HG03558 (cell line): Measurements from ENCODE around the gene NDUFA12.

Experiments used
- ATAC-seq: cut with Tn5 transposase; IDR thresholded peaks from one replicate; pipeline ENCODE4 v1.9.1; 2021; ENCODE audit warnings: moderate number of reproducible peaks; ENCODE audit not compliant: unreplicated experiment; ENCODE audit errors: extremely low read depth

Gene NDUFA12

GRCh38 chr12:94983321-94983720 lies 20.2 kb downstream of the NDUFA12 start:
- ATAC-seq: no peak

DNA sequence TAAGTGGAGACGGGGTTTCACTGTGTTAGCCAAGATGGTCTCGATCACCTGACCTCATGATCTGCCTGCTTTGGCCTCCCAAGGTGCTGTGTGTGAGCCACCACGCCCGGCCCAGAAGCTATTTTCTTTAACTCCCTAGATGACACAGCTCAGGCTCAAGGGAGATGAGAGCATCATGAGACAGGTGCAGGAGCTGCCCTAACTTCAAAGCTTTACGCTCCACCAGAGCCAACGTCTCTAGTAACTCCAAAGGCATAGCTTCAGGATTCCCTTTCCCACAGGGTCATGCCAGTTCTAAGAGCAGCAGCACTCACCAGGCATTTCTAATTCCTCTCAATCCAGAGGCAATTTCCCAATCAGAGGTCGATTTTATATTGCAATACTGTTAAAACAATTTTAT lies 21.0 kb downstream of the NDUFA12 start:
- no peak for ATAC-seq

DNA sequence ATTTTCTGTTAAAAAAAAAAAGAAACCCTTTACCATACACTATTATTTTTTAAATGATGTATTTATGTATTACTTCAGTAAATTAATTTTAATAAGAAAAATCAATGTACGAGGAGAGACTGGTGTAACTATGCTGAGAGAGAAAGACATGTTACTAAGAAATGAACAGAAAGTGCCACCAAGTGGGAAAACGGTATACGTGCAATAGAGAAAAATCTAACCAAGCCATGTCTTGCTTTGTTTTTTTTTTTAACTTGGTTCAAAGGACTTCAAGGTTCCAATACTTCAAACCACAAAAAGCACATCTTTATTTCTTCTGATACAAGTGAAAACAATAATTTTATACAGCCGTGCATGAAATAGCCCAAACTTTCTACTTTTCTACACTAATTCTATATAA lies 22.9 kb downstream of the NDUFA12 start:
- ATAC-seq: no peak

DNA sequence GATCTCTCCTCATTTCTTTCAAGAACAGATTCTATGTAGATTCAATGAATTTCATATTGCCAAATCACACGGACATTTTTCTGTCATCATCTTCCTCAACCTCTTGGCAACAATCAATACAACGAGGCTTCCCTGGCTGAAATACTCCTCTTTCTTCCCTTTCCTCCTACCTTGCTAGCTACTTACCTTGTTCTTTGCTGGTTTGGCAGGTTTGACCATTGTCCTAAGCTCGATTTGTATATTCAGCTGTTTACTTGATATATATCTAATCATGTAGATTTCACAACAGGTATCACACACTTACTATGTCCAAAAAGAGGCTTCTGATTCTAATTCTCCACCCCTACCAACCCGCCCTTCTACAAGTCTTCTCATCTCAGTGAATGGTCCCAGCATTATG lies 23.6 kb downstream of the NDUFA12 start:
- no peak for ATAC-seq

- no peak for ATAC-seq
Observed at GRCh38 chr12:94977766-94978468, 25.6 kb downstream of the NDUFA12 start.

GRCh38 chr12:94973221-94973620 lies 30.3 kb downstream of the NDUFA12 start:
- ATAC-seq: no peak

DNA sequence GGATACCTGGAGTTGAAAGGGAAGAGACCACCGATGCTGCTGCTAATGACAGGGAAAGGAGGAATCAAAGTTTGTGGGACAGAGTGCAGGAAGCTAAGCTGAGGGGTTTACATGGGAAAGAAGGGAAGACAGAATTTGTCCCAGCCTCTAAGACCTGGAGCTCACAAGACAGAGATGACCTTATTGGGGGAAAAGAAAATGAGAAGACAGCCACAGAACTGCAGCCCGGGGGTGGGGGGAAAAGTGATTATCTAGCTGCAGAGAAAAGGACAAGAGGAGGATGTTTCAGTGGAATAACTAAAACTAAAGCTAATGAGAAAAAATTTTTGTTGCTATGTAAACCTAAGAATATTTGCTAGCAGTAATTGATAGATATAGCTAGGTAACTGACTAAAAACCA lies 30.7 kb downstream of the NDUFA12 start:
- ATAC-seq: no peak

- no peak for ATAC-seq
Observed at GRCh38 chr12:94971923-94972322, 31.6 kb downstream of the NDUFA12 start.

DNA sequence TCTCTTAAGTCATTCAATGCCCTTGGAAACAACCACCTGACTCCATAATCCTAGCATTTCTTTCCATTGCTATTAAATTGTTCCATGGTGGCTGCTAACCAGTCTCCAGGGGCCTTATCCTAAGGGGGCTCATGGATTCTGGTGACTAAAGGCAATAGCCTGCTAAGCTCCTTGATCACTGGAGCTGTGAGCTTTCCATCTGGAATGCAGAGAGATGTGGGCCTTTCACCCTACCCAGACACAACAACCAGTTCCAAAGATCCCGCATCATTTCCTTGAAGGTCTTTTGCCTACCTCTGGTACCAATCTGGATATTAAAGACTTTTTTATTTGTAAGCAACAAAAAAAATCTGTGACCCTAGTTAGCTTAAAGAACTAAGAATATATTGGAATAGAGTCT lies 32.9 kb downstream of the NDUFA12 start:
- no peak for ATAC-seq

DNA sequence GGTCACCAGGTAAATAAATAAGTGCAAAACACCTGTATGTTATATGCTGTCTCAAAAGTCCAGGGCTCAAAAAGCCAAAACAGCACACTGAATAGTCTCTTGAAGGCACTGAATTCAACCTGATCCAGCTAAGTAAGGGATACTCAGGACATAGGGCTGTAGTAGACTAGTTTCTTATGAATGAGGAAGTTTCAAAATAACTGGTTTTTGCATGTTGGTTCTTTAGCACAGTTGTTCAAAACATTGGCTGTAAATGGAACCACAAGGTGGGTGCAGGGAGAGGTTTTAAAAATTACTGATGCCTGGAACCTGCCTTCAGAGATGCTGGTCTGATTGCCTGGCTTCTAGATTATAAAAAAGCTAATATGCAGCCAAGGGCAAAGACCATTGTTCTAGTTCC lies 34.1 kb downstream of the NDUFA12 start:
- ATAC-seq: no peak

DNA sequence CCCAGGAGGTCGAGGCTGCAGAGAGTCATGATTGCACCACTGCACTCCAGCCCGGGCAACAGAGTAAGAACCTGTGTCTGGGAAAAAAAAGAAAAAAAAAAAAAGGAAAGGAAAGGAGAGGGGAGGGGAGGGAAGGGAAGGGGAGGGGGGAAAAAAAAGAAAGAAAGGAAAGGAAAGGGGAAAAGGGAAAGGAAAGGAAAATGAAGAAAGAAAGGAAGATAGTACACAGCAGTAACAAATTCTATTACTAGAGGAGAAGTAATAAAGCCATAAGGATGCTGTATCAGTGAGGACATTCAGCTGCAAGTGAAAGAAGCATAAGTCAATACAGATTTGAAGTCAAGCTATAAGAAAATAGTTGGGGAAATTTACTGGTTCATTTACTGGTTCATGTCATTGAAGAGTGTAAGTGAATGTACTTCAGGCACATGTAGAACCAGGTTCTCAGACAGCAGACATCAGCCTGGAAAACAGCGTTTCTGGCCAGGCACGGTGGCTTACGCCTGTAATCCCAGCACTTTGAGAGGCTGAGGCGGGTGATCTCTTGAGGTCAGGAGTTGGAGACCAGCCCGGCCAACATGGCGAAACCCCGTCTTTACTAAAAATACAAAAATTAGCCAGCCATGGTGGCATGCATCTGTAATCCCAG lies 37.4 kb downstream of the NDUFA12 start:
- no peak for ATAC-seq

- no peak for ATAC-seq
Observed at GRCh38 chr12:94963649-94964048, 39.8 kb downstream of the NDUFA12 start.

- no peak for ATAC-seq
Observed at GRCh38 chr12:94962670-94963069, 40.8 kb downstream of the NDUFA12 start.

GRCh38 chr12:94961911-94962310 lies 41.6 kb downstream of the NDUFA12 start:
- ATAC-seq: no peak

GRCh38 chr12:94961256-94961824 lies 42.2 kb downstream of the NDUFA12 start:
- ATAC-seq: no peak

DNA sequence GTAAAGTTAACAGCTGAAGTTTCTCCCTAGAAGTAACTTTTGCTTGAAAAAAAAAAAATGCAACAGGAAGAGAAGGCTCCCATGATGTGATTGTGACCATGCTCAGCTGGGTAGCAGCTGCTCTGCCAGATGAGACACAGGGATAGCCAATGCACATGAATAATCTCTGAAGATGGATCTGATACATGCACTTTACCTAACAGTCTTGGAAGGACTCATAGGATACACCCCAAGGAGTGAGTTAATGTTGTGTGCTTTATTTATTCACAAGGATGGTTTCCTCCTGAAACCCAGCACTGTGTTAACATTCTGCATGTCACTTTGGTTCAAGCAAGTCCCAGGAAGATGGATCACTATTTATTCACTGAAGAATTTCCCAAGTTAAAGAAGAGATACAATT lies 46.5 kb downstream of the NDUFA12 start:
- no peak for ATAC-seq

GRCh38 chr12:94954948-94955592 lies 48.4 kb downstream of the NDUFA12 start:
- ATAC-seq: no peak

DNA sequence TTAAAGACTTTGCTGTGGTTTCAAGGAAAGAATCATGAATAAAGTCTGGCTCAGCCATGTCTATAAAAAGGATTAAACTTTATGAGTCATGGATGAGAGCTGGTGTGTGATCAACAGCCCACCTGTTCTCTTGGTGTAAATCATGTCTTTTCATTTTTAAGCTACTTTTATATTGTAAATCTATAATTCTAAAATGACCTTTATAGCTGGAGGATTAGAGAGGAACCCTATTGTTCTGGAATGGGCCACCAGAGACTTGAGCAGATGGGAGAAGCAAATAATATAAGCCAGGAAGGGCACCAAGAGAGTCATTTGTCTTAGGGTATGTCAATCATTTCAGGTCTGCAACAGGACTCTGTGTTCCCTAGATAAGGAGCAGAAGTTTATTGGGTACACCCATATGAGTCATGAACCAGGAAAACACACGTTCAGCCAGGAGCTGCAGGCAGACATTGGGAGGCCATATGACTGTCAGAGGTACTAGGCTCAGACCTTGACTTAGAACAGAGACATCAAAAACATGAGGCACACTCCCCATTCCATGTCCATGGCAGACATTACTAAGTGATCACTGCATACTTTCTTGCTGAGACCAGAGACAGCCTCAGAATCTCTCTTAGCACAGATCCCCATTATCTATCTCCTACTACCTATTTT lies 49.3 kb downstream of the NDUFA12 start:
- ATAC-seq: no peak

GRCh38 chr12:94952325-94952724 lies 51.2 kb downstream of the NDUFA12 start:
- no peak for ATAC-seq

DNA sequence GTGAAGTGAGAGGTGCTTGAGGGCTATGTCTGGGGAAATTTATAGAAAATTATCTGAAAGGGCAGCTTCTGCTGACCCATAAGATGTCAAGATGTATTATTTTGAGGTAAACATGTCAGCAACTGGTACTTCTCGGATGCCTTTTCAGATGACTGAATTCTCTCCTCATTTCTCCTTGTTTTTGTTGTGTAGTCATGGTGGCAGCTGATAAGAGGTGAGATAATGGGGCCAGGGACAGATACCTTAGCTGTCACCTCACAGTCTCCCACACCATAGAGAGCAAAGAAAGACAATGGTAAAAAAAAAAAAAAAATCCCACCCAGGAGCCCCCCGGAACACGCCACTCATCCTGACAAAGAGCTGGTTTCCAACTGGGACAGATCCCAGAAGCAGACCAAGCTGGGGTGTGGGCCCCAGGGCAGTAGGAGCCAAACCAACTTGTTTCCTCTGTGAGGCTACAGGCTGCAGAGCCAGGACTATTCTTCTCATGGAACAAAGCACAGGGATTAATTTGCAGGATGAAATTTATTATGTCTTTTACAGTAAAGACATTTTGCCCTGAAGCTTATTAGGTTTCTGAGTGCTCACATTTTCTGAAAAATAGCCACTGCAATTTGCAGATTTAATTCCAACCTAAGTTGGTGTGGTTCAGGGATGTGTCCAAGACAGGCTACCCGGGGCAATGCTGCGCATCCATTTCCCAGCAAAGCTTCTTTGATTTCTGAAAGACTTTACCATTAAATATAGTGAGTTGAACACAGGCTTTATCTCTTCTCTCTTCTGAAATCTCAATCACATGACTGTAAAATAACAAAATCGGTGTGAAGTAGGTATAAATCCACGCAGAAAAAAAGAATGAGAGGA lies 52.2 kb downstream of the NDUFA12 start:
- no peak for ATAC-seq
